Measurements from ENCODE around the gene DAPP1. TPM values are rescaled to one million over a fixed set of nuclear protein-coding genes. Genes with fewer than 3 reads are reported as not detected.

DAPP1 gene
- polyA plus RNA-seq, 4 donors = 1.8 to 2.4 (median 1.8) TPM; not detected in 1

DNA sequence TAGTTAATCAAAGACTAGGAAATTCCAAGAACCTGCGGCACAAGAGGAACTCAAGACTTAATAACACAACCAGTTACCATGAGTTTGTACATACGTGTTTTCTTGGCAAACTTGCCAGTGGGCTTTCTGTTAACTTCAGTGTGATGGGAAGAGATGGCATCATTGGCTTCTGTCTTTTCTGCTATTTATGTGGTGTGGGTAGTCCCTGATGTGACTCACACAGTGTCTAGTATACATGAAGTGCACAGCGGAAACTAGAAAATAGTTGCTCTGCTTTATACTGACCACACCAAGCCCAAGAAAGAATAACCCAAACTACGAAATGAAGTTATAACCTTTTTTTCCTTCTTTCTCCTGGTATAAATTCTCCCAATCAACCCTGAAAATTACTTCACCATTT lies 24.5 kb downstream of the DAPP1 start:
- no peak for FAIRE-seq
- Histone ChIP-seq H3K4me3 (ENCODE audit: low read depth in 1 of 3, low read length in 3 of 3) (no peak overlapping the region), H3K4me1 (ENCODE audit: control insufficient read depth in 3 of 3, insufficient read depth in 2 of 3, low read depth in 1 of 3, low read length in 2 of 3) (no peaks in the 10 kb centered on the region), H3K36me3 (ENCODE audit: control insufficient read depth in 3 of 3, insufficient read depth in 2 of 3, low read depth in 1 of 3, low read length in 3 of 3) (no peaks in the 10 kb centered on the region), H3K9me3 (ENCODE audit: control insufficient read depth in 2 of 2, insufficient read depth in 1 of 2, low read depth in 1 of 2, low read length in 1 of 2) (no peaks in the 10 kb centered on the region), H3K27ac (ENCODE audit: low read depth in 1 of 3, low read length in 2 of 3) (no peak overlapping the region), H3K27me3 (ENCODE audit: control insufficient read depth in 3 of 3, insufficient read depth in 3 of 3, low read length in 3 of 3) (no peaks in the 10 kb centered on the region)
- no peak for DNase-seq
- 85 to 89% (median 87%) methylated on average over 4 of the region's 4 CpGs for WGBS, 3 donors

DNA sequence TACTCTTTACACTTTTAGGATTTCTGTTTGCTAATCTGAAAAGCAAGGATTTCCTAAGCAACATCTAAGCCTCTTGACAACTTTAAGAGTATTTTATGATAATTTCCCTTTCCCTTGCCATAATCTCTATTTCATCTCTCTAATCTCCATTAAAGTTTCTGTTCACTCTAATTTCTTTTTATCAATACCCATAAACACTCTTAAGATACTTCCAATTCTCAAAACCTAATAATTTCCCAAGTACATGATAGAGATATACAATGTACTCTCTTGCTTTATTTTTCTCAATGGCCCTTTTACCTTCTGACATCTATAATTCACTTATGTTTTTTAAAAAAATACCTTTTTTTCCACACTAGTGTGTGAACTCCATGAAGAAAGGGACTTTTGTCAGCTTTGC lies 26.8 kb downstream of the DAPP1 start:
- no peaks in the 10 kb centered on the region for H3K36me3 ChIP-seq (ENCODE audit: control insufficient read depth in 3 of 3, insufficient read depth in 2 of 3, low read depth in 1 of 3, low read length in 3 of 3)
- no peak overlapping the region for H3K27ac ChIP-seq (ENCODE audit: low read depth in 1 of 3, low read length in 2 of 3)
- no peaks in the 10 kb centered on the region for H3K27me3 ChIP-seq (ENCODE audit: control insufficient read depth in 3 of 3, insufficient read depth in 3 of 3, low read length in 3 of 3)
- FAIRE-seq (no peak), DNase-seq (no peak)
- H3K9me3 ChIP-seq (ENCODE audit: control insufficient read depth in 2 of 2, insufficient read depth in 1 of 2, low read depth in 1 of 2, low read length in 1 of 2) = no peaks in the 10 kb centered on the region
- H3K4me3 ChIP-seq (ENCODE audit: low read depth in 1 of 3, low read length in 3 of 3) = no peak overlapping the region
- no peaks in the 10 kb centered on the region for H3K4me1 ChIP-seq (ENCODE audit: control insufficient read depth in 3 of 3, insufficient read depth in 2 of 3, low read depth in 1 of 3, low read length in 2 of 3)

DNA sequence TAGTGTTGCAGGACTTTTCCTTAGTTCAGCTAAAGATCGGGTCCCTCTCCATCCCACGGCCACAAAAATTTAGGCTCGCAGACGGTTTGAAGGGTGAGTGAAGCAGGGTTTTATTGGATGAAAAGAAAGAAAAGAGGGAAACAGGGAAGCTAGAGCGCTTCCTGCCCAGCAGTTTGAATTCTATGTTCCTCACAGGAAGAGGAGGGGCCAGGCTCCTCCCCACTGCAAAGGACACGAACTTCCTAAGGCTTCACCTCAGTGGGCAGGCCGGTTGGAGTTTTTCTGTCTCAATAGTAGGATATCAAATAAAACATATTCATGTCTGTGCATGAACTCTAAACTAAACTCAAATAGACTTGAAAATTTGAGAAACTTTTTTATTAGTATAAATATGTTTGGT lies 27.4 kb downstream of the DAPP1 start:
- no peak for DNase-seq
- Histone ChIP-seq H3K36me3 (ENCODE audit: control insufficient read depth in 3 of 3, insufficient read depth in 2 of 3, low read depth in 1 of 3, low read length in 3 of 3) (no peaks in the 10 kb centered on the region), H3K4me3 (ENCODE audit: low read depth in 1 of 3, low read length in 3 of 3) (no peak overlapping the region), H3K27me3 (ENCODE audit: control insufficient read depth in 3 of 3, insufficient read depth in 3 of 3, low read length in 3 of 3) (no peaks in the 10 kb centered on the region), H3K9me3 (ENCODE audit: control insufficient read depth in 2 of 2, insufficient read depth in 1 of 2, low read depth in 1 of 2, low read length in 1 of 2) (no peaks in the 10 kb centered on the region), H3K27ac (ENCODE audit: low read depth in 1 of 3, low read length in 2 of 3) (no peak overlapping the region), H3K4me1 (ENCODE audit: control insufficient read depth in 3 of 3, insufficient read depth in 2 of 3, low read depth in 1 of 3, low read length in 2 of 3) (no peaks in the 10 kb centered on the region)
- FAIRE-seq = no peak
- 85 to 92% (median 91%) methylated on average over 7 of the region's 7 CpGs for WGBS, 3 donors

DNA sequence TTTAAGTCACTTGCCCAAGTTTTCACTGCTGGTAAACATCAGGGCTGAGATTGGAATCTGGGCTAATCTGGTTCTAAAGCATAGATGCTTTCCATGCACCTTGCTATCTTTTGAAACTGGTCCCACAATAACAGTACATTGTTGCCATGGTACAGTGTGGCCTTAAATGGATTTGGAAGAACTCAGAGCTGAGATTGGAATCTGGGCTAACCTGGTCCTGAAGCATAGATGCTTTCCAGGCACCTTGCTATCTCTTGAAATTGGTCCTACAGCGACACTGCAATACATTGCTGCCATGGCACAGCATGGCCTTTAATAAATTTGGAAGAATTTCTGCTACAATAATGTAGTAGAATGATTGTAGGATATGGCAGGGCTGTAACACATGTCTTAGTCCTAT lies 28.6 kb downstream of the DAPP1 start:
- FAIRE-seq (no peak), DNase-seq (no peak)
- no peaks in the 10 kb centered on the region for H3K36me3 ChIP-seq (ENCODE audit: control insufficient read depth in 3 of 3, insufficient read depth in 2 of 3, low read depth in 1 of 3, low read length in 3 of 3)
- H3K27me3 ChIP-seq (ENCODE audit: control insufficient read depth in 3 of 3, insufficient read depth in 3 of 3, low read length in 3 of 3) = no peaks in the 10 kb centered on the region
- no peaks in the 10 kb centered on the region for H3K9me3 ChIP-seq (ENCODE audit: control insufficient read depth in 2 of 2, insufficient read depth in 1 of 2, low read depth in 1 of 2, low read length in 1 of 2)
- H3K4me3 ChIP-seq (ENCODE audit: low read depth in 1 of 3, low read length in 3 of 3) = no peak overlapping the region
- H3K27ac ChIP-seq (ENCODE audit: low read depth in 1 of 3, low read length in 2 of 3) = peak overlapping the region in 1 of 3 donors; percentile 30
- H3K4me1 ChIP-seq (ENCODE audit: control insufficient read depth in 3 of 3, insufficient read depth in 2 of 3, low read depth in 1 of 3, low read length in 2 of 3) = no peaks in the 10 kb centered on the region
- WGBS, 3 donors = 94 to 99% (median 96%) methylated on average over 1 of the region's 1 CpG

DNA sequence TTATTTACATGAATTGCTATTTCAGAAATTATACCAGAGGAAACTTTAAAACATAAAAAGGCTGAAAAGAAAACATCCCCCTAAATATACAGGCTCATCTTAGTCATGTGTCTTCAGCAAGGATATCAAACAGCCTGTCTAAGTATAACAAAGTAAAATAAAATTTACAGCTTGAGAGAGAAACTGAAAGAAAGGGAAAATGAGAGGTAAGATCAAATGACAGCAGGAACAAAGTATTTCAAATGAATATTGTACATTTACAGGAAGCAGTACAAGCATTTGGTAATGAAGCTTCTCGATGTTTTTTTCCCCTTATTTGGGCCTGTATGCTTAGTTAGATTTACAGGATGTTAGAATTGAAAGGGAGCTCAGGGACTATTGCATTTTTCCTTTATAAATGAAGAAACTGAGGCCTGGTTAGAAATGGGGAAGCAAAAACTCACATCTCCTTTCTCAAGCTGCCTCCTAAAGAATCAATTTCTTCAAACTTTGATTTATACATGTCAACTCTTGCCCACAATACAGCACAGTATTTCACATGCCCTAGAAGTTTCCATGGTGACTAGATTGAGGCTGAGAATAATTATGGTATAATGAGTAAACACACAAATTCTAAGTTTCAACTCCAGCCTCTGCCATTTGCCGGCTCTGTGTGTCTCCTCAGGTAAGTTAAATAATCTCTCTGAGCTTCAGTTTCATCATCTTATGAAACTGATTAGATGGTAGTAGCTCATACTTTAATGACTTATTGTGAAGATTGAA lies 29.3 kb downstream of the DAPP1 start:
- Histone ChIP-seq H3K4me1 (ENCODE audit: control insufficient read depth in 3 of 3, insufficient read depth in 2 of 3, low read depth in 1 of 3, low read length in 2 of 3) (no peaks in the 10 kb centered on the region), H3K36me3 (ENCODE audit: control insufficient read depth in 3 of 3, insufficient read depth in 2 of 3, low read depth in 1 of 3, low read length in 3 of 3) (no peaks in the 10 kb centered on the region), H3K9me3 (ENCODE audit: control insufficient read depth in 2 of 2, insufficient read depth in 1 of 2, low read depth in 1 of 2, low read length in 1 of 2) (no peaks in the 10 kb centered on the region), H3K27me3 (ENCODE audit: control insufficient read depth in 3 of 3, insufficient read depth in 3 of 3, low read length in 3 of 3) (no peaks in the 10 kb centered on the region), H3K4me3 (ENCODE audit: low read depth in 1 of 3, low read length in 3 of 3) (no peak overlapping the region), H3K27ac (ENCODE audit: low read depth in 1 of 3, low read length in 2 of 3) (no peak overlapping the region)
- no peak for DNase-seq
- 42 to 46% (median 45%) methylated on average over 2 of the region's 2 CpGs for whole genome bisulfite sequencing, 3 donors
- no peak for FAIRE-seq

DNA sequence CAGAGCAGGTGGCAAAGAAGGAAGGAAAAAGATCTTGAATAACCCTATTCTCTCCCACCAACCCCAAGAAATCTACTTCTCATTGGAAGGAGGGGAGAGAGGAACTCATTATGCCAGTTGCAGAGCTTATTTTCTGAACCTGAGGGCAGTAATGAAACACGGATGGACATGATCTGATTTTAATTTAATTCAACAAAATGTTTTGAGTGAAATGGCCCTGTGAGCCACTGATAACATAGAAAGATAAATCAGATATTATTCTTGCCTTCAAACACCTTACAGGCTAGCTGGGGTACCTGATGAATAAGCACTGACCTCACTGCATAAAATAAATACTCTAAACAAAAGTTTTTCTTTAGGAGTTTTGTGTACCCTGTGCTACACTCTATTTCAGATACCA lies 30.3 kb downstream of the DAPP1 start:
- Histone ChIP-seq H3K4me3 (ENCODE audit: low read depth in 1 of 3, low read length in 3 of 3) (no peak overlapping the region), H3K9me3 (ENCODE audit: control insufficient read depth in 2 of 2, insufficient read depth in 1 of 2, low read depth in 1 of 2, low read length in 1 of 2) (no peaks in the 10 kb centered on the region), H3K27ac (ENCODE audit: low read depth in 1 of 3, low read length in 2 of 3) (no peak overlapping the region), H3K27me3 (ENCODE audit: control insufficient read depth in 3 of 3, insufficient read depth in 3 of 3, low read length in 3 of 3) (no peaks in the 10 kb centered on the region), H3K36me3 (ENCODE audit: control insufficient read depth in 3 of 3, insufficient read depth in 2 of 3, low read depth in 1 of 3, low read length in 3 of 3) (no peaks in the 10 kb centered on the region), H3K4me1 (ENCODE audit: control insufficient read depth in 3 of 3, insufficient read depth in 2 of 3, low read depth in 1 of 3, low read length in 2 of 3) (no peaks in the 10 kb centered on the region)
- FAIRE-seq = no peak
- WGBS, 3 donors = 12 to 39% (median 29%) methylated on average over 1 of the region's 1 CpG
- peak in 1 of 2 donors; percentile 7 for DNase-seq

DNA sequence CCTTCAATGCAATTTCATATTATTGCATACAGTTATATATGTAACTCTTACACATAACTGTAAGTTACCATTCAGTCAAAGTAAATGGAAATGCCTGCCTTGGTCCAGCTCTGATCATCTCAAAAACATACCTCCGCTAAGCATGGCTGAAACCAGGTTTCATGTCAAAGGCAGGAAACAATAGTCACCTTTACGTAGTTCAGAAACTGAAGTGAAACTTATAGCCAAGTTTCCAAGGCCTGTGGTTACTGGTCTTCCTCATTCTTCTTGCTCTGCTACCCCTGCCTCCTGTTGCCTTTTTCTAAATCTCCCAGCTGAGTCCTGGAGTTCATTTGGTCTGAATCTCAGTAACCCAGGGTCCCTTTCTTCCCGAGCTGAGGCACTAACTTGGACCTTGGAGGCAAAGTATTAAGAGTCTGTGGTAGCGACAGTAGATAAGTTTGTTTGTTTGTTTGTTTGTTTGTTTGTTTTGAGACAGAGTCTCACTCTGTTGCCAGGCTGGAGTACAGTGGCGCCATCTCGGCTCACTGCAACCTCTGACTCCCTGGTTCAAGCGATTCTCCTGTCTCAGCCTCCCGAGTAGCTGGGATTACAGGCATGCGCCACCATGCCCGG lies 30.8 kb downstream of the DAPP1 start:
- Histone ChIP-seq H3K4me3 (ENCODE audit: low read depth in 1 of 3, low read length in 3 of 3) (no peak overlapping the region), H3K27me3 (ENCODE audit: control insufficient read depth in 3 of 3, insufficient read depth in 3 of 3, low read length in 3 of 3) (no peaks in the 10 kb centered on the region), H3K27ac (ENCODE audit: low read depth in 1 of 3, low read length in 2 of 3) (peak overlapping the region in 1 of 3 donors; percentile 2), H3K36me3 (ENCODE audit: control insufficient read depth in 3 of 3, insufficient read depth in 2 of 3, low read depth in 1 of 3, low read length in 3 of 3) (no peaks in the 10 kb centered on the region), H3K4me1 (ENCODE audit: control insufficient read depth in 3 of 3, insufficient read depth in 2 of 3, low read depth in 1 of 3, low read length in 2 of 3) (no peaks in the 10 kb centered on the region), H3K9me3 (ENCODE audit: control insufficient read depth in 2 of 2, insufficient read depth in 1 of 2, low read depth in 1 of 2, low read length in 1 of 2) (no peaks in the 10 kb centered on the region)
- FAIRE-seq = no peak
- WGBS, 3 donors = 81 to 85% (median 84%) methylated on average over 10 of the region's 10 CpGs
- DNase-seq = no peak

DNA sequence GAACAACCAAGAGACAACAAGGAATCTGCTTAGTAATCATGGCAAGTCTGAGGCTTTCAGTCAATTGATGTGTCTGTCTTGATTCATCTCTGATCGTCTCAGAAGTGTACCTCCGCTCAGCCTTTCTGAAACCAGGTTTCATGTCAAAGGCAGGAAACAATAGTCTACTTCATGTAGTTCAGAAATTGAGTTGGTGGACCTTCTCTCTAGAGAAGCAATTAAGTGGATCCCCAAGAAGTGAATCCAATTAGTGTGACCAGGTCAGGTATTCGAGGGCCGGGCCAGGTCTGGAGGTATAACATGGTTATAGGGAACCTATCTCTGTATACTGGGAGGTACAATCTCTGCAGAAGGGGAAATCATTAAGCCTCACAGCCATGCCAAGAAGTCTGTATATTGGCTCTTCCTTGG lies 32.0 kb downstream of the DAPP1 start:
- no peak for FAIRE-seq
- WGBS, 3 donors = 81 to 88% (median 83%) methylated on average over 4 of the region's 4 CpGs
- Histone ChIP-seq H3K9me3 (ENCODE audit: control insufficient read depth in 2 of 2, insufficient read depth in 1 of 2, low read depth in 1 of 2, low read length in 1 of 2) (no peaks in the 10 kb centered on the region), H3K4me3 (ENCODE audit: low read depth in 1 of 3, low read length in 3 of 3) (no peak overlapping the region), H3K36me3 (ENCODE audit: control insufficient read depth in 3 of 3, insufficient read depth in 2 of 3, low read depth in 1 of 3, low read length in 3 of 3) (no peaks in the 10 kb centered on the region), H3K4me1 (ENCODE audit: control insufficient read depth in 3 of 3, insufficient read depth in 2 of 3, low read depth in 1 of 3, low read length in 2 of 3) (no peaks in the 10 kb centered on the region), H3K27ac (ENCODE audit: low read depth in 1 of 3, low read length in 2 of 3) (no peak overlapping the region), H3K27me3 (ENCODE audit: control insufficient read depth in 3 of 3, insufficient read depth in 3 of 3, low read length in 3 of 3) (no peaks in the 10 kb centered on the region)
- DNase-seq = no peak

Data from small intestine (tissue), 7 donors.